Glomerular visceral epithelial cell (primary cell): Measurements from ENCODE around the gene SLC25A42.
"Not testable (repeated sequence)": the region's sequence is repeated elsewhere in the genome, so short reads cannot be mapped to it uniquely, and the experiment has no call there.

ENCODE experiments used
- DNase-seq: peaks from one replicate; pipeline ENCODE4 v3.0.0-alpha.2; 2016; ENCODE audit errors: extremely low spot score

Gene SLC25A42

DNA sequence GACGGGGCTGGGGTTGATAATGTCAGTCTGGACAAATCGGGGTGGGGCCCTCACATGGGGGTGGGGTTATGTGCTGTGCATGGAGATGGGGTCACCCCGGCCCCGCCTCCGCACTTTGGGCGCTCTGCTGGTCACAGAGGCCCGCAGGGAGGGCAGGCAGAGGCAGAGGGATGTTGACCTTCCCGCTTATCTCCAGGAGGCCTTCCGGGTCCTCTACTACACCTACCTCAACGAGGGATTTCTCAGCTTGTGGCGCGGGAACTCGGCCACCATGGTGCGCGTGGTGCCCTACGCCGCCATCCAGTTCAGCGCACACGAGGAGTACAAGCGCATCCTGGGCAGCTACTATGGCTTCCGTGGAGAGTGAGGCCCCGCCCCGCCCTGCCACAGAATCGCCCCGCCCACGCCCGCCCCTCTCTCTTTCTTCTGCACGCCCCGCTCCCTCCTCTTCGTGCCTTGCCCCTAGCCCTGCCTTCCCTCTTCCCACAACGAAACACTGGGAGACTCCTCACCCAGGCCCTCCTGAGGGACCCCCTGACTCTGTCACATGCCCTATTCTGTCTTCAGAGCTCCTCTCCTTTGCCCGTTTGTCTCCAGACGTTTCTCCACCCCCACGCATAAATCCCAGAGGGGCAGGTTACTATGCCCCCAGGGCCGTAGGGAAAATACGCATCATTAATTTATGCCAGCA, 41.7 kb downstream of the SLC25A42 start:
- DNase-seq = peak; percentile 19

DNA sequence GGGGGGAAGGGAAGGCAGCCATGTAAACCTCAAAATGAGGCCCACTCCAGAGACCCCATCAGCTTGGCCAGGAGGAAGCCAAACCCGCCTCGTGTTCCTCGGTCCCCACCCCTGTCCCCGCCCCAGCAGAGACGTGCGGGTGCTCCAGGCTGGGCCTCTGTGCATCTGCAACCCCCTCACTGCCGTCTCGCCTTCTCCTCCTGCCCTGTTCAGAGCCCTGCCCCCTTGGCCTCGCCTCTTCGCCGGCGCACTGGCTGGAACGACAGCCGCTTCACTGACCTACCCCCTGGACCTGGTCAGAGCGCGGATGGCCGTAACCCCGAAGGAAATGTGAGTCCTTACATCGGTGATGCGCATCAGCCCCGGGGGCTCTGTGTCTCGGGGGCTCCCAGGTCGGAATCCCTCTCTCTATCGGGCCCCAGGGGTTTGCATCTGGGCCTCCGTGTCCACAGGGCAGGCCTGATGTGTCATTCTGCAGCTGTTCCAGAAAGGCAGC, 42.3 kb downstream of the SLC25A42 start:
- no peak for DNase-seq

DNA sequence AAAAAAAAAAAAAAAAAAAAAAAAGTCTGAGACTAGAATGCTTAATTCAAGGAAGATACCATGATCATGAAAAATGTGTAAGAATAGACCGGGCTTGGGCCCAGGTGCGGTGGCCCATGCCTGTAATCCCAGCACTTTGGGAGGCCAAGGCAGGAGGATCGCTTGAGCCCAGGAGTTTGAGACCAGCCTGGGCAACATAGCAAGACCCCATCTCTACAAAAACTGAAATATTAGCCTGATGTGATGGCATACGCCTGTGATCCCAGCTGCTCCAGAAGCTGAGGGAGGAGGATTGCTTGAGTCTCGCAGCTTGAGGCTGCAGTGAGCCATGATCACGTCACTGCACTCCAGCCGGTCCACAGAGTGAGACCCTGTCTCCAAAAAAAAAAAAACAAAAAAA, 43.1 kb downstream of the SLC25A42 start:
- not testable (repeated sequence) for DNase-seq

DNA sequence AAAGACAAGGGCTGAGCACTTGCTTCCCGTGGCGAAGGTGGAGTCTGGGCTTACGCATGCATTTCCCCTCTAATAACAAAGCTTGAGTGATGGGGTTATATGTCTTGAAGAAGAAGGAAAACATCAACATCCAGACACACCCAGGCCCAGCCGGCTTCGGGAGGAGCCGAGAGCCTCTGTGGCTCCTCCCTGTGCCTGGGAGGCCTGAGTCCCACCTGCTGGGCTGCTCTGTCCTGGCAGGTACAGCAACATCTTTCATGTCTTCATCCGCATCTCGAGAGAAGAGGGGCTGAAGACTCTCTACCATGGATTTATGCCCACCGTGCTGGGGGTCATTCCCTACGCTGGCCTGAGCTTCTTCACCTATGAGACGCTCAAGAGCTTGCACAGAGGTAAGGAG, 43.9 kb downstream of the SLC25A42 start:
- DNase-seq = no peak

DNA sequence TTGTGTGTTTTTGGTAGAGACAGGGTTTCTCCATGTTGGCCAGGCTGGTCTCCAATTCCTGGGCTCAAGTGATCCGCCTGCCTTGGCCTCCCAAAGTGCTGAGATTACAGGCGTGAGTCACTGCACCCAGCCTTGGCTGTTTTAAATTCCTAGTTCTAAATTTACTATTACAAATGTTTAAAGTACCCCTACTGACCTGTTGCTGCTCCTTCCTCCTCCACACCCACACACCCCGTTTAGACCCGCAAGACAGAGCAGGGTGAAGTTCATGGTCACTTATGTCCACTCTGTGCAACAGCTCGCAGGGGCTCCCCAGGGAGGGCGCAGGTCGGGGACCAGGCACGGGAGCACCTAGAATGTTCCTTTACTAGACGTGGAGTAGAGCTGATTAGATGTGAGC, 45.8 kb downstream of the SLC25A42 start:
- DNase-seq = no peak

DNA sequence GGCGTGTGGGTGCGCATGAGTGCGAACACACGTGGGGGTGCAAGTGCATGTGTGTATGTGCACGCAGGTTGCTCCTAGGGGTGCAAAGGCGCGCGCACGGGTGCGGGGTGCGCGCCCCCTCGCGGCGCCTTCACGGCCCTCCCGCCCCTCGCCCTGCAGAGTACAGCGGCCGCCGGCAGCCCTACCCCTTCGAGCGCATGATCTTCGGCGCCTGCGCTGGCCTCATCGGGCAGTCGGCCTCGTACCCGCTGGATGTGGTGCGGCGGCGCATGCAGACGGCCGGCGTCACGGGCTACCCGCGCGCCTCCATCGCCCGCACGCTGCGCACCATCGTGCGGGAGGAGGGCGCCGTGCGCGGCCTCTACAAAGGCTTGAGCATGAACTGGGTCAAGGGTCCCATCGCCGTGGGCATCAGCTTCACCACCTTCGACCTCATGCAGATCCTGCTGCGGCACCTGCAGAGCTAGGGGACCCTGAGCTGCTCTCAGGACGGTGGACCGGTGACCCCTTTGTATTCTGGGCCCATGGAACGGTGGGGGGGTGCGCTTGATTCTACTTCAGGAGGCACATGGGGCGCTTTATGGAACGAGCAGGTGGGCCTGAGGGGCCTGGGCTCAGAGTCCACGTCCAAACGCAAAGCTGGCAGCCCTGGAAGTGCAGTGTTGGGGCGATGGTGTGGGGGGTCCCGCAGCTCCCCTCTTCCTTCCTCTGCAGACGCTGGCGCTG, 46.8 kb downstream of the SLC25A42 start:
- DNase-seq = no peak

DNA sequence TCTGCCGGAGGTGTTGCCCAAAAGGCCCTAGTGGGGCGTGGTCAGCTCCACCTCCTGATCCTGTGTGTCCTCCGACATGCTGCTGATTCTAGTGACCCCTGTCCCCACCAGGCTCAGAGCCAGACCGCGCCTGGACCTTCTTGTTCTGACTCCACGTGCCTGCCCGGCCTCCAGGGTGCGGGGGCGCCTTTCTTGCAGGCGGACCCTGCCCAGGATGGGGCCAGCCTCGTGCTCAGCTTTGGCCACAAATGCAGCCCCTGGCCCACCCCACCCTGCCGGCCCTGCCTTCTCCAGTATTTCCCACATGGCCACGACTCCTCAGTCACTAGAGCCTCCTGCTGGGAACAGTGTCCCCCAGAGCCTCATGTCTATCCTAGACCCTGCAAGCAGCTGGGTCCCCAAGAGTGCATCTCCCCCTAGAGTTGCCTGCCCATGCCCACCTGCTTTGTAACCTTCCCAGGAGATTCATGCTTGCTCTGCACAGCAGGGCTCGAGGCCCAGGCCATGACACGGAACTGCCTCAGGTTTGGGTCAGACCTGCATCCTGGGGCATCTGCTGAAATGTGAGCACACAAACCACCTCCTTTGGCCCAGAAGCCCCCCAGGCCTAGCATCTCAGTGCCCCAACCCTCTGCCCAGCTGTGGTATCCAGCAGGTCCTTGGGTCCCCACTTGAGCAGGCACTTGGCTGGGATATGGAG, 47.5 kb downstream of the SLC25A42 start:
- no peak for DNase-seq

DNA sequence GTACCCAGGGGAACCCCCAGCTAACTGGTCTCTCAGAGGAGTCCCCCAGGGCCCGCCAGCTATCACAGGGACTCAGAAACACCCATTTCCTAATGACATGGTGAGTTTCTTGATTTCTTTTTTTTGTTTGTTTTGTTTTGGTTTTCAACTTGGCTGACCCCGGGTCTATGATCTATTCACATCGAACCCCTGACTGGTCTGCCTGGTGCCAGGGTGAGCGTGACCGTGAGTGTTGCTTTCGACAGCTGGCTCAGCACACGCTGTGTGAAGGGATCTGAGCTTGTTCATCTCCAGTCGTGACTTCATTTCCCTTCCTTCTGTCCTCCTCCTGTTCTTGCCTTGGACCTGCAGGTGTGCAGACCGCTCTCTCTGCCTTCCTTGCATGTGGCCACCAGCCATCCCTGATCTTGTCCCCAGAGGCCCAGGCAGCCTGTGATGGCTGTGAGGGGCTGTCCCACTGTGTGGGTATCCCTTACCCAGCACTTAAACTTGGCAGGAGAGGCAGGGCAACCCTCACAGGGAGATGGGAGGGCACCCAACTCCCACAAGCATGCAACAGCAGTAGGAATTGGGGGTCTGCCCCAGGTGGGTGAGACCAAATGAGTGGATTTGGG, 48.3 kb downstream of the SLC25A42 start:
- no peak for DNase-seq

DNA sequence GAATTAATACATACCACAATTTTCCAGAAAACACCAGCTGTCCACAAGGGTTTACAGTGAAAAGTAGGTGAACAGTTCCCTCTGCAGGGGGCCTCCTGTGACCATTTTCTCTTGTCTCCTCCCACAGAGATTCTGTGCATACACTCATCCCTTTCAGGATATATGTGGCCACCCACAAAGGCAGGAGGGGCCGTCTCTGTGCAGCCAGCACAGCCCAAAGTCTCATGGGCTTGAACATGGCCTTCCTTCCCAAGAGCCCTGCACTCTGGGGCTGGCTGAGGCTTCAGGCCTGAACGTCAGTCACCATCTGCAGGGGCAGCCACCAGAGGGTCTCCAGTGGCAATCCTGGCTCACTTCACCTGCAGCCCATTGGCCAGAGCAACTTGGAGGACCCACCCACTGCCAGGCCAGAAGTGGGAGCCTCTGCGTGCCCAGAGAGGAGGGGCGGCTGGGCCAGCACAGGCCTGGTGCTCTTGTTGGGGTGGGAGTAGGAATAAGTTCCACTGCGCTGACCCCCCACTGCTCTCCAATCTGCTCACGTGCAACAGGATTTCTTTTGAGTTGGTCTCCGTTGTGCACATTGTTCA, 49.3 kb downstream of the SLC25A42 start:
- DNase-seq = peak; percentile 48

DNA sequence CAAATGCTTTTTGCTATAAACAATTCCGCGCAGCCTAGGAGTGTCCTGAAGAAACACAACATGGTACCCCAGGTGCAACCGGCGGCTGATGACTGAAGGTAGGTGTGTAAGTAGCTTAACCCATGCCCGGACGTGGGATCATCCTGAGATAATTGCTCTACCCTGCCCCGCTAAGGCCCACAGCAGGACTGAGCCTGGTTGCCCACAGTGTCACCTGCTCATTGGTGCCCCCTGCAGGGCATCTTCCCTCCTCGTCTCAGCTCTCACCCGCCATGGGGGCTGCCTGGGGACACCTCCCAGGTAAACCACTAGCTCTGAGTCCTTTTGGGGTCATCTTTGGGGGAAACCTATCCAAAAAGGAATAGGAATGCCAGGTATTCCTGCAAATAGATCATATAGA, 52.2 kb downstream of the SLC25A42 start:
- no peak for DNase-seq

DNA sequence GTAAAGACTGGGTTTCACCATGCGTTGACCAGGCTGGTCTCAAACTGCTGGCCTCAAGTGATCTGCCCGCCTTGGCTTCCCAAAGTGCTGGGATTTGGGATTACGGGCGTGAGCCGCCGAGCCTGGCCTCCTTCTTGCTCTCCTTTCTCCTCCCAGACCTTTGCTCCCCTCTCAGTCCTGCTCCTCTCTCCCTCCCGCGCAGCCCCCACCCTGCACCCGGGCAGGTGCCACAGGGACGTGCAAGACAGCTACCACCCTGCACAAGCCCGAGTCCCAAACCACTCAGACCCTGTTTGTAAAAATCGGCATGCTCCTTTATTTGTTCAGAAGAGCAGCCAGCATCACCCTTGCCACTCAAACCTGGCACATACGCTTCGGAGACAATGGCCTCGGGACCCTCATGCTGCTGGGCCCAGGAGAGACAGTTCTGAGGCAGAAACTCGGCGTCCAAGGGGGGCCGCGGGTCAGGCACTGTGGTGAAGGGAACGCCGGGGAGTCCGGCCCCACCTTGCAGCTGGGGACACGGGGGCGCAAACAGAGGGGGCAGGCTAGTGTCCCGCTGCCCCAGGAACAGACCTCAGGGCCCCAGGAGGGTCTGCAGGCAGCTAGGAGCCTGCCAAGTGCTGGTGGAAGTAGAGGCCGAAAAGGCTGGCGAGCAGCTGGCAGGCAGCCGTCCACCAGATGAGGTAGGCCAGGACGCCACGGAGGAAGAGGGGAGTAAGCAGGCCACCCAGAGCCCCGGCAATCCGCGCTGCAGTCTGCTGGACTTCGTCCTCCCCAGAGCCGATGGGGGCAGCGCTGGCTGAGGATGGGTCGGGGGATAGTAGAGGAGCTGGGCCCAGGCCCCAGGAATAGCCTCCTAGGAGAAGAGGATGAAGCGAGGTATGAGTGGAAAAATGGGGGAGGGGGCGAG, 55.8 kb downstream of the SLC25A42 start:
- DNase-seq = no peak

DNA sequence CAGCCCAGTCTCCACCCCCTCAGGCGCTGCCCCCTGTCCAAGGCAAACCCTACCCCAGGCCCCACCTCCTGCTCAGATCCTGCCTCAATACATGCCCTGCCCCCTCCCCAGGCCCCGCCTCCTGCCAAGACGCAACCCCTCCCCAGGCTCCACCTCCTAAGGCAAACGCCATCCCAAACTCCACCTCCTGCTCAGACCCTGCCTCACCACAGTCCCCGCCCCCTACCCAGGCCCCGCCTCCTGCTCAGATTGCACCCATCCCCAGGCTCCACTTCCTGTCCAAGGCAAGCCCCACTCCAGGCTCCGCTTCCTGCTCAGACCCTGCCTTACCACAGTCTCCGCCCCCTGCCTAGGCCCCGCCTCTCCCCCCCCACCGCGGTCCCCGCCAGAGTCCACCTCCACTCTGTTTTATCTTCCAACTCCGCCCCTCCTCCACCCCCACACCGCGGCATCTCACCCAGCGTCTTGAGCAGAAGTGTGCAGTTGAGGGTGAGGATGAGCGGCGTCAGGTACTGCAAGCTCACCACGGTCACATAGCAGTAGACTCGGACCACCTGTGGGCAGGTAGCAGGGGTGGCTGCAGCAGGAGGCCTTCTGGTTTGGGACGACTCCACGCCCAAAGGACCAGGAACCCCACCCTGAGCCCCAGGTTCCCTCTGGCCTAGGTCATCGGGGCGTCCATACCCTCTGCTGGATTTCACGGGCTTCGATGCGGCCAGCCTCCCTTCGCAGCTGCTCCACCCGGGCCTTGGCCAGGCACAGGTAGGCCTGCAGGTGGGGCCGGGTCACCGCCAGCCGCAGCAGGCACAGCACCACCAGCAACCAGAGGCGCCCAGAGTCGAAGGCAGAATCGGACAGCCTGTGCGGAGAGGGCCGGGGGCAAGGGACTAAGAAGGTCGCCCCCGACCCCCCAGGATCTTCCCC, 56.8 kb downstream of the SLC25A42 start:
- peak; percentile 27 for DNase-seq

DNA sequence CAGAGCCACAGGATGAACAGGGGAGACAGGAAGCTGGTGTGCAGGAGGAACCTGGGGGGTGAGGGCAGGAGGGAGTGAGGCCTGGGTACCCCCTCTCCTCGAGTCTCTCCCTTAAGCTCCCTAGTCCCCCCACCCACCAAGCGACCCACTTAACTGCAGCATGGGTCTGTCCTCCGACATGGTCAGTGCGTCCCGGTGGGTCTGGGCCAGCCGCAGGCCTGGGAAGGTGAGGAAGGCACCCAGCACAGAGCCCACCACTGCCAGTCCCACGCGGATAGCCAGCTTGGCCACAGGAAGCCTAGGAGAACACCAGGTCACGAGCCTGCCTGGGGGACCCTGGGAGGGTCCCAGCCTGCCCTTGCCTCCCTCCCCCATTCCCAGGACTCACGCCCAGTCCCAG, 57.6 kb downstream of the SLC25A42 start:
- no peak for DNase-seq

DNA sequence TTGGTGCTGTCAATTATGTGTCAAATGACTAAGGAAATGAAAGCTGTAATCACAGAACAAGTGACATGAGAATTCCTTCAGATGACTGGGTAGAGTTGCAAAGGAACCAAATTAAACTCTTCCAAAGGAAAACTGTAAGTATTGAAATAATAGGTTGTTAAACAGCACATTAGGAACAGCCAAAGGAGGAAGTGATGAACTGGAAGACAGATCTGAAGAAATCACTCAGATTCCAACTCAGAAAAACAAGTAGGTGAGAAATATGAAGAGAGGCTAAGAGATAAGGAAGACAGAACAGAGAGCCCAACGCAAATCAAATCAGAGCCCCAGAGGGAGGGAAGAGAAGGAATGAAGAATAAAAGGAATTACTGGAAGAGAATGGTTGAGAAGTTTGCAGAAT, 59.1 kb downstream of the SLC25A42 start:
- DNase-seq = no peak

DNA sequence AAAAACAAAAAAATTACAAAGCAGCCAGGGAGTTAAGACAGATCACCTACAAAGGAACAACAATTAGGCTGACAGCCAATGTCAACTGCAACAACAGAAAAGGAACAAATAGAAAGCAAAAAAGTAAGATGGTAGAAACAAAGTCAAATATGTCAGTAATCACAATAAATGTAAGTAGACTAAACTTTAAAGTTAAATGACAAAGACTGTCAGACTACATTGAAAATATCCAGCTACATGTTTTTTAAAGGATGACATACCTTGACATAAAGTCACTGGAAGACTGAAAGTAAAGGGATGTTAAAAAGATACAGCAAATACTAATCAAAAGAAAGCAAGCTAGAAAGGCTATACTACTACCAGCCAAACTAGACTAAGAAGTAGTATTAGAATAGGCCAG, 59.6 kb downstream of the SLC25A42 start:
- DNase-seq = no peak

DNA sequence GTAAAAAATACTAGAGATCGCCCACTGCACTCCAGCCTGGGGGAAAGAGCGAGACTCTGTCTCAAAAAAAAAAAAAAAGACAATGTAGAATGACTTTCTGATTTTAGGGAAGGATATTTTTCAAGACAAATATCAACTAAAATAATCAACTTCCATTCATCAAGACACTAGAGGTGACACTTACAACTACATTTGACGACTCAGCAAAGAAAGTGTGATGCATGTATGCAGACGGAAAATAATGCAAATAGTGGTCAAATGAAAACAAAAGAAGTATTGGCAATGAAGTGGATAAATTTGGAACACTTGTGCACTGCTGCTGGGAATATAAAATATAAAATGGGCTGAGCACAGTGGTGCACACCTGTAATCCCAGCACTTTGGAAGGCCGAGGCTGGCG, 62.3 kb downstream of the SLC25A42 start:
- DNase-seq = no peak

DNA sequence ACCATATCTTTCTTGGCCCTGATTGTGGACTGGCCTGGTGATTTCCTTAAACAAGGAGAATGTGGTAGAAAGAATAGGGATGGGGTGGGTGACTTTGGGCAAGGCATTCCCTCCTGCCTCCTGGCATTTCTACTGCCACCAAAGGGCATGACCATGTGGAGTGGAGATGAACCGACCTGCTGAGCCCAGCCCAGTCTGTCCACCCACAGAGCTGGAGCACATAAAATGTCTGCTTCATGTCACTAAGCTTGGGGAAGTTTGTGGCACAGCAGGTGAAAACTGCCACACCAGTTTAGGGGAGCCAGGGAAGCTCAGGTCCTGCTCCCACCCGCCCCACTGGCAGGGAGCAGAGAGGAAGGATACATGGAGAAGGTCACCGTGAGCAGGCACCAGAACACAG, 68.2 kb downstream of the SLC25A42 start:
- no peak for DNase-seq

DNA sequence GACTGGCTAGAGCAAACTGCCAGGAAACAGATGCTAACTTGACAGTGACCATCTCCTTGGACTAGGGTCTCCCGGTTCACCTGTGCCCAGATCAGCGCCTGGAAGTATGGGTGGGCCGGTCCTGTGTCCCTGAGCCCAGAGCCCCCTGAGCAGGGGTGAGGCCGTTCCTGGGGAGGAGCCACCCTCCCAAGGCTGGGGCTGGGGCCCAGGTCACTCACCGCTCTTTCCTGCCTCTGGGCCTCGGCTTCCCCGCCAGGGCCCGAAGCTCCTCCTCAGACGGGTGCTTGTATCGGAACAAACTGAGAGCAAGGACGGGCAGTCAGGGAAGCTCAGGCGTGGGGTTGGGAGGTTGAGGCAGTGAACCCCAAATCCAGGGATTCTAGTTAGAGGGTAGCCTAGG, 69.1 kb downstream of the SLC25A42 start:
- DNase-seq = no peak

DNA sequence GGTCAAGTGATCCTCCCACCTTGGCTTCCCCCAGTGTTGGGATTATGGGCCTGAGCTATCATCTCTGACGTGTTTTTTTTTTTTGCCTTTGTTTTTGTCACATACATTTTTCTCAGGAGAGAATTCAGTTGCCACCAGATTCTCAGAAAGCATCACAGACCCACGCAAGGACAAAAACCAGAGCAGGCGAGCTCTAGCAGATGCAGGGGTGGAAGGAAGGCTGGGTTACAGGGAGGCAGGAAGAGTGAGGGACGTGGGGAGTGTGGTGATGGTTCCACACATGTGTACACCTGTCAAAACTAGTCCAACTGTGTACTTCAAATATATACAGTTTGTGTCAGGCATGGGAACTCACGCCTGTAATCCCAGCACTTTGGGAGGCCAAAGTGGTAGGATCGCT, 70.2 kb downstream of the SLC25A42 start:
- DNase-seq = no peak

DNA sequence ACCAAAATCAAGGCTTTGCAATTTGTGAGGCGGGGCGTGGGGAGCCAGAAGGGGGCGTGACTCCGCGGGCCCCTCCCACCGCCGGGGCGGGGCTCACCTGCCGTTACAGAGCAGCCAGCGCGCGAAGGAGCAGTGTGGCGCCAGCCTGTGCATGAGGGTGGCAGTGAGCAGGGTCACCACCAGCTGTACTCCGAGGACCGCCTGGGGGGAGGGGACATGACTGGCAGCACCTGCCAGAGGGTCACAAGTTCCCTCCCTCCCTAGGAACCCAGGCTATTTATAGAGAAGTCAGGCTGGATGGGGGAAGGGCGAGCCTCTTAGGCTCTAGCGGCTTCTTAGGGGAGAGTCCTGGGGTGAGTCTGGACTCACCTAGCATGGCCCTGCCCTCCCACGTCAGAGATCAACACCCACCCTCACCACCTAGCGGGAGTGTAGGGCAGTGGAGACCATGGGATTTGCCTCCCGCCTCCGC, 70.9 kb downstream of the SLC25A42 start:
- DNase-seq = no peak
